22Rv1 (cell line): ENCODE results near the gene BMP2K.

ENCODE experiments used
- H3K27ac ChIP-seq: fragments of 450-650 bp; 2 replicates; pipeline ENCODE4 v1.5.1; 2017
- ZFX ChIP-seq: fragments of 450-650 bp; IDR thresholded peaks from 2 replicates; pipeline ENCODE4 v1.6.1; 2017; ENCODE audit warnings: antibody characterized with exemption, borderline replicate concordance
- TF ChIP-seq, protein P1 (sequence below): fragments of 450-650 bp; IDR thresholded peaks from 2 replicates; pipeline ENCODE4 v1.5.1; 2017; ENCODE audit warnings: mild to moderate bottlenecking

BMP2K gene

DNA sequence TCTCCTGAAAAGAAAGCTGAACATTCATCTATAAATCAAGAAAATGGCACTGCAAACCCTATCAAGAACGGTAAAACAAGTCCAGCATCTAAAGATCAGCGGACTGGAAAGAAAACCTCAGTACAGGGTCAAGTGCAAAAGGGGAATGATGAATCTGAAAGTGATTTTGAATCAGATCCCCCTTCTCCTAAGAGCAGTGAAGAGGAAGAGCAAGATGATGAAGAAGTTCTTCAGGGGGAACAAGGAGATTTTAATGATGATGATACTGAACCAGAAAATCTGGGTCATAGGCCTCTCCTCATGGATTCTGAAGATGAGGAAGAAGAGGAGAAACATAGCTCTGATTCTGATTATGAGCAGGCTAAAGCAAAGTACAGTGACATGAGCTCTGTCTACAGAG lies 134.5 kb downstream of the BMP2K start:
- TF ChIP-seq, protein P1, sequence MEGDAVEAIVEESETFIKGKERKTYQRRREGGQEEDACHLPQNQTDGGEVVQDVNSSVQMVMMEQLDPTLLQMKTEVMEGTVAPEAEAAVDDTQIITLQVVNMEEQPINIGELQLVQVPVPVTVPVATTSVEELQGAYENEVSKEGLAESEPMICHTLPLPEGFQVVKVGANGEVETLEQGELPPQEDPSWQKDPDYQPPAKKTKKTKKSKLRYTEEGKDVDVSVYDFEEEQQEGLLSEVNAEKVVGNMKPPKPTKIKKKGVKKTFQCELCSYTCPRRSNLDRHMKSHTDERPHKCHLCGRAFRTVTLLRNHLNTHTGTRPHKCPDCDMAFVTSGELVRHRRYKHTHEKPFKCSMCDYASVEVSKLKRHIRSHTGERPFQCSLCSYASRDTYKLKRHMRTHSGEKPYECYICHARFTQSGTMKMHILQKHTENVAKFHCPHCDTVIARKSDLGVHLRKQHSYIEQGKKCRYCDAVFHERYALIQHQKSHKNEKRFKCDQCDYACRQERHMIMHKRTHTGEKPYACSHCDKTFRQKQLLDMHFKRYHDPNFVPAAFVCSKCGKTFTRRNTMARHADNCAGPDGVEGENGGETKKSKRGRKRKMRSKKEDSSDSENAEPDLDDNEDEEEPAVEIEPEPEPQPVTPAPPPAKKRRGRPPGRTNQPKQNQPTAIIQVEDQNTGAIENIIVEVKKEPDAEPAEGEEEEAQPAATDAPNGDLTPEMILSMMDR: no peak
- no peak for TF ChIP-seq ZFX

DNA sequence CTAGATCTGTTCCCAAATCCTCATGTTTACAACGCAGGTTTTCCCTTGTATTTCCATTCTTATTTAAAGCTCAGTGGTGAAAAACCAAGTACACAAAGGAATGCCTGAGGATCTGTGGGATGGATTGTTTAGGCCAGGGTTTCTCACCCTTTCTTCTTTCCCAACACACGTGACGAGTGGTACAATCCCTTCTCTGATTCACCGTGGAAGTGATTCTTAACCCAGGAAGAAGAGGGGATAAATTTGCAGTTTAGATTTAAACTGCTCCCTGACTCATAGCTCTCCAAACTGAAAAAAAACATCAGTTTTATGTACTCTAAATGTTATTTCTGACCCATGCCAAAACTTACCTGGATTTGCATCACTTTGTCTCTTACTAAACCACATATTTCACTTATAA lies 146.1 kb downstream of the BMP2K start:
- TF ChIP-seq, protein P1: no peak
- no peak for TF ChIP-seq ZFX
- no peak overlapping the region for H3K27ac ChIP-seq

More for the DNA sequence above, 134.5 kb downstream of the BMP2K start:
- H3K27ac ChIP-seq: no peak overlapping the region

DNA sequence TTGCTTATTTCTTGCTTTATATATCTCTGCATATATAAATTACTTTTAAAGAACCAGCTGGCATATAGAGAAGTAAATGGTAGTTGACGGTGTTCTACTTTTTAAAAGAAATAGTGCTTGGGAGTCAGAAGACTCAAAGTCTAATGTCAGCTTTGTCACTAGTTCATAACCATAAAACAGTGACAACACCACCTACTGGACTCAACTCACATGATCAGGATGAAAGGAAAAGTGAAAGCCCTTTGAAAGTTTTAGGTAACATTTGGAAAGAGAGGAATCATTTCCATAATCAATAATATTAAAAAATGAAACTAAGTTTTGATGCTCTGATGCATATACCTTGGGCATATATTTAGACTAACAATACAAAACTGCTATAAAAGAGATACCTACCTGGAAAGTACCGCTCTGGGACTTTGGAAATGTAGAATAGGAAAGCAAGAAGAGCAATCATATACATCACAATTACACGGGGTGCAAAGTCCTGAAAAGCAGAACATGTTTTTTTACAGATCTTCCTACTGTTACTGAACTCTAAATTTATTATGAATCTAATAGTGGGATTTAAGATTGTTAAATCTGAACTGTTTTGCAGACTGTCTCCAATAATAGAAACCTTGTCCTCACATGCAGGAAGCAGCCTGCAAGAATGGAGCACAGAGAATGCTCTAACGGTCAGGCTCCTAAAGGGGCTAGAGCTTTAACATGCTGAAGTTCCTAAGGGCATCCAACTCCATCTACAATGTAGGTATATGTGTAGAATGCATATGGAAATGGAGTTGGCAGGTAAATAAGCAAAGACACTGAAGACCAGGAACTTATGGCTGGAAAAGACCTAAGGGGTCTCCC lies 147.5 kb downstream of the BMP2K start:
- no peak overlapping the region for H3K27ac ChIP-seq
- TF ChIP-seq, protein P1: peak; percentile 30; the same call in 1 of the 2 replicates
- TF ChIP-seq ZFX: no peak

DNA sequence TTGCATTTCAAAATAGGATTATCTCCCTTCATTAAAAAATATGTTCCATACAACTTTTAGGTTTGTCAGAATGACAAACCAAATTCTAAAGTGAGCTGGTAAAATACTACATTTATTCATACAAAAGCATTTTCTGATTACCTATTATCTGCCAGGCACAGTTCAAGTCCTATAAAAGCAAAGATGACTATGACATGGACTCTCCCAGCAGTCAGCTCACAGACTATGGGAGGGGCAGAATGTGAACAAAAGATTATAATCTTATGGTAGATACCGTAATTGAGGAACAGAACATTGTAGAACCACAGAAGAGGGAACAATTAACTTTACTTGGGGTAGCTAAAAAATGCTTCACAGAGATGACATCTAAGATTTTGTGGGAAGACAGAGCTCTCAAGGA lies 150.7 kb downstream of the BMP2K start:
- no peak for TF ChIP-seq ZFX
- TF ChIP-seq, protein P1: no peak
- no peak overlapping the region for H3K27ac ChIP-seq

DNA sequence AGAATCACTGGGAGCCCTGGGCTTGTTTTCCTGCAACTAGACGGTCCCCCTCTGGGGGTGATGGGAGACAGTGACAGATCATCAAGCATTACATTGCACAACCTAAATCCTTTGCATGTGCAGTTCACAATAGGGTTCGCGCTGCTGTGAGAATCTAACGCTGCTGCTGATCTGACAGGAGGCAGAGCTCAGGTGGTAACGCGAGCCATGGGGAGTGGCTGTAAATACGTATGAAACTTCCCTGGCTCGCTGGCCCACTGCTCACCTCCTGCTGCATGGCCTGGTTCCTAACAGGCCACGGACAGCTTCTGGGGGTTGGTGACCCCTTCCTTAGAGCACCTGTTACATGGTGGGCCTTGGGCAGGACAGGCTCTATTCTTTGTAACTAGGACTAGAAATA lies 152.7 kb downstream of the BMP2K start:
- H3K27ac ChIP-seq: no peak overlapping the region
- TF ChIP-seq, protein P1: no peak
- no peak for TF ChIP-seq ZFX

DNA sequence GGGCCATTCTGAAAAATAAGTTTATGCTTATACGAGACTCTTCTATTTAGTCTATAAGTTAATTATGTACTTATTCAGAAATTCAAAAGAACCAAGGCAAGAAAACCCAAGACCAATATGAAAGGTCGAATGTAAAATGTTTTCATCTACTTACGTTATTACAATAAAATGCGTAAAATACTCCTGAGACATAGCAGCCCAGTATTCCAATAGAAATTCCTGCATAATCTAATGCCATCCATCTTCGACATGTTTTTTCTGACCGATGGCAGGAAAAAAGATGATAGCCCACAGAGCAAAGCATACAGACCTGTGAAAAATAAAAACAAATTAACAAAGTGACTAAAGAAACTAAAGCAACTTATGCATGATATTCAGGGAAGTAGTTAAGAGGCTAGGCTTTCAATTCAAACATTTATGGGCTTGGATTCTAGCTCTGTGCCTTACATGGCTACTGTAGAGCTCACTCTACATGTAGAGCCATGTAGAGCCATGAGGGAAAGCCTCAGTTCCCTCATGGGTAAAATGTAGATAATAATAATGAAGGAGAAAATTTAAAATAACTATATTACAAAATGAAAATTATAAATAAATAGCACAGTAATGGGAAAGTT lies 154.0 kb downstream of the BMP2K start:
- H3K27ac ChIP-seq: no peak overlapping the region
- TF ChIP-seq, protein P1: no peak
- no peak for TF ChIP-seq ZFX

DNA sequence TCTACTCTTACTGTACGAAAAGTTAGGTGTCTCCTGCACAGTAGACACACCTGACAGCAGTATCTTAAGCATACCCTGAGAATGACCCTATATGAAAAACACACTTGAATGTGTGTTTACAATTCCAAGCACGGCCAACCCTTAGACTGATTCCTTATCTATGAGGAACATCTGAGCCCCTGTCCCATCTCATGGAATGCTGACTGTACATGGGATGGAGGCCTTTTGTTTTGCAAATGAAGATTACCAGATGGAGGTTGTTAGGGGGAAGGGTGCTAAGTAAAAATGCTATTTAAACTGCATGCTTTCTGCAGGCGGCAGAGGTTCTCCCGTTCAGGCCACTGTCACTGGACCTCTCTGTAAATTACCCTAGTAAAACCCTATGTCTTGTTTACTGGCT lies 160.8 kb downstream of the BMP2K start:
- no peak overlapping the region for H3K27ac ChIP-seq
- no peak for TF ChIP-seq ZFX
- TF ChIP-seq, protein P1: no peak
